Keratinocyte (primary cell): Measurements from ENCODE around the gene SRPK1.

Experiments
- CTCF ChIP-seq, 3 experiments: IDR thresholded peaks in 1 of 3; conservative IDR thresholded peaks in 1 of 3; optimal IDR thresholded peaks in 1 of 3; 2 replicates in 2 of 3; 3 replicates in 1 of 3; pipeline versions ENCODE3 to v1.5.1; 2011; ENCODE audit warnings: low read length in 3 of 3, mild to moderate bottlenecking in 3 of 3, moderate library complexity in 2 of 3, control low read depth in 1 of 3, inconsistent platforms in 1 of 3; ENCODE audit not compliant: insufficient read depth in 2 of 3; ENCODE audit errors: extremely low read depth in 1 of 3
- EZH2 ChIP-seq: IDR thresholded peaks from one replicate; pipeline ENCODE4 v1.6.1; 2012; ENCODE audit warnings: inconsistent platforms, mild to moderate bottlenecking, low read length, moderate library complexity

- TF ChIP-seq CTCF (optimal IDR thresholded peaks at IDR 0.05 in 1 of 3, IDR thresholded peaks at IDR 0.05 in 1 of 3, conservative IDR thresholded peaks at IDR 0.05 in 1 of 3; ENCODE audit: extremely low read depth in 1 of 3, insufficient read depth in 2 of 3, low read length in 3 of 3), result no peak
- no peak for TF ChIP-seq EZH2
Observed at GRCh38 chr6:35797837-35798526, 122.9 kb downstream of the SRPK1 start.
